Right lobe of liver (tissue), 4 donors: ENCODE results near the gene TMUB2.

Experiments used
- CTCF ChIP-seq, 4 donors: fragments of 200-600 bp in 3 of 4; fragments of 450-650 bp in 1 of 4; IDR thresholded peaks; one replicate each; pipeline versions ENCODE4 v1.5.1 to v1.8.0; 2016 to 2022; ENCODE audit warnings: antibody characterized with exemption in 4 of 4, mild to moderate bottlenecking in 2 of 4
- POLR2A ChIP-seq: fragments of 450-650 bp; IDR thresholded peaks from one replicate; pipeline ENCODE4 v1.6.1; 2017; ENCODE audit warnings: antibody characterized with exemption, mild to moderate bottlenecking
- donor health status: DM: no; HTN: no; CAD: no.
- donor health status: DM: no; HTN: no; CAD: no.
- donor health status: DM: no; HTN: yes; CAD: no.

DNA sequence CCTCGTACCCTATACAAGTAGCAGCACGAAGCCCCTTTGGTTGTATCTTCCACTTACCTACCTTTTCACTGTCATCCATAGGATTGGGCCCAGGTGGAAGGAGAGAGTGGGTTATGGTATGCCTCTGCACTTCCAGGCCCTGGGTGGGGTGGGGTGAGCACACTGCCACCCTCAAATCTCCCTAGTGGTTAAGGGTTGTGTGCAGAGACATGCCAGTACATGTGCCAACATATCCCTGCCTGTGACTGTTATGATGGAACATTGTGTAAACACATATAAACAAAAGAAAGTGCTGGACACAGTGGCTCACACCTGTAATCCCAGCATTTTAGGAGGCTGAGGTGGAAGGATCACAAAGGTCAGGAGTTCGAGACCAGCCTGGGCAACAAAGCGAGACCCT, 33.9 kb upstream of the TMUB2 start:
- no peak for TF ChIP-seq CTCF (IDR thresholded peaks at IDR 0.05)
- TF ChIP-seq POLR2A: no peak
